ENCODE results near the gene FAM234A.
"Not testable (repeated sequence)": the region's sequence is repeated elsewhere in the genome, so short reads cannot be mapped to it uniquely, and the experiment has no call there.

The FAM234A gene

DNA sequence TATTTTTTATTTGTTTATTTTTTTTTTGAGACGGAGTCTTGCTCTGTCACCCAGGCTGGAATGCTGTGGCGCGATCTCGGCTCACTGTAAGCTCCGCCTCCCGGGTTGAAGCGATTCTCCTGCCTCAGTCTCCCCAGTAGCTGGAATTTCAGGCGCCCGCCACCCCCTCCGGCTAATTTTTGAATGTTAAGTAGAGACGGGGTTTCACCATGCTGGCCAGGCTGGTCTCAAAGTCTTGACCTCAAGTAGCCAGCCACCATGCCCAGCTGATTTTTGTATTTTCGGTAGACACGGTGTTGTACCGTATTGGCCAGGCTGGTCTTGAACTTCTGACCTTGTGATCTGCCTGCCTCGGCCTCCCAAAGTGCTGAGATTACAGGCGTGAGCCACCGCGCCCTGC lies 4.3 kb upstream of the FAM234A start:
- Histone ChIP-seq H3K36me3 (ENCODE audit: control insufficient read depth in 1 of 2, insufficient read depth in 2 of 2, low read length in 2 of 2) (peaks cover 7 to 13% of the 10 kb centered on the region in 2 experiments), H3K79me1 (ENCODE audit: low read length) (peaks cover 17% of the 10 kb centered on the region), H3K79me2 (ENCODE audit: control insufficient read depth, insufficient read depth, low read length, poor library complexity) (peaks cover 12% of the 10 kb centered on the region)
- H4K8ac ChIP-seq (ENCODE audit: low read depth, low read length); H2BK12ac ChIP-seq (ENCODE audit: low read length); H4K12ac ChIP-seq (ENCODE audit: low read depth, low read length); H2BK120ac ChIP-seq (ENCODE audit: insufficient read depth, low read length, poor library complexity); H3K27ac ChIP-seq (ENCODE audit: low read depth, low read length); H2BK5ac ChIP-seq (ENCODE audit: low read depth, low read length, poor library complexity); H3K14ac ChIP-seq (ENCODE audit: low read length); H3K23ac ChIP-seq (ENCODE audit: low read length); H3K4me3 ChIP-seq (ENCODE audit: low read depth, low read length); H4K91ac ChIP-seq (ENCODE audit: low read depth, low read length); H3K9me3 ChIP-seq (ENCODE audit: insufficient read depth, low read depth, low read length); H3K4me2 ChIP-seq (ENCODE audit: low read length); H2AK5ac ChIP-seq (ENCODE audit: low read length); H3K9ac ChIP-seq (ENCODE audit: low read length); H3K4me1 ChIP-seq (ENCODE audit: control insufficient read depth in 1 of 2, insufficient read depth in 2 of 2, low read length in 2 of 2); H2AFZ ChIP-seq (ENCODE audit: insufficient read depth, low read length, poor library complexity); H3K18ac ChIP-seq (ENCODE audit: low read length); H3K27me3 ChIP-seq (ENCODE audit: insufficient read depth, low read length); H3K4ac ChIP-seq (ENCODE audit: low read depth, low read length): not testable (repeated sequence)
- DNase-seq = peak in 1 of 2 donors; percentile 15
- WGBS (ENCODE audit: extremely low coverage, insufficient coverage, insufficient read length) = no CpG with 5 or more reads among the region's 18 CpGs

DNA sequence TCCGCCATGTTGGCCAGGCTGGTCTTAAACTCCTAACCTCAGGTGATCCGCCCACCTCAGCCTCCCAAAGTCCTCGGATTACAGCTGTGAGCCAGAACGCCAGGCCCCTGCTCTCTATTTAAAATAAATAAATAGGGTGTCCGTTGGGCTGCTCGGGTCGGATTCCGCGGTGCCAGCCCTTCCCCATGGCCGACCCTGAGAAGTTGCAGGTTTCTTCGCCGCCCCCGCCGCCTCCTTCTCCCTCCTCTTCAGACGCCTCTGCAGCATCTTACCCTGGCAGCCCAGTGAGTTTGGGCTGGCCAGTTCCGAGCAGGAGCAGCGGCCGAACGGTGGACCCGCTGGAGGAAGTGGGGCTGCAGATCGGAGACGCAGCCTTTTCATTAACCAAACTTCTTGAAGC lies 3.7 kb upstream of the FAM234A start:
- H3K14ac ChIP-seq (ENCODE audit: low read length) = no peak overlapping the region
- H3K4me2 ChIP-seq (ENCODE audit: low read length) = no peak overlapping the region
- H4K12ac ChIP-seq (ENCODE audit: low read depth, low read length) = no peak overlapping the region
- no peak overlapping the region for H2BK12ac ChIP-seq (ENCODE audit: low read length)
- H3K18ac ChIP-seq (ENCODE audit: low read length) = no peak overlapping the region
- no peak overlapping the region for H3K4ac ChIP-seq (ENCODE audit: low read depth, low read length)
- no peak overlapping the region for H3K4me3 ChIP-seq (ENCODE audit: low read depth, low read length)
- no peak overlapping the region for H4K8ac ChIP-seq (ENCODE audit: low read depth, low read length)
- H3K9me3 ChIP-seq (ENCODE audit: insufficient read depth, low read depth, low read length) = no peaks in the 10 kb centered on the region
- H3K27ac ChIP-seq (ENCODE audit: low read depth, low read length) = no peak overlapping the region
- no peak for DNase-seq
- no peak overlapping the region for H2BK120ac ChIP-seq (ENCODE audit: insufficient read depth, low read length, poor library complexity)
- H3K4me1 ChIP-seq (ENCODE audit: control insufficient read depth in 1 of 2, insufficient read depth in 2 of 2, low read length in 2 of 2) = no peaks in the 10 kb centered on the region
- no peak overlapping the region for H3K9ac ChIP-seq (ENCODE audit: low read length)
- H2AK5ac ChIP-seq (ENCODE audit: low read length) = no peak overlapping the region
- H2AFZ ChIP-seq (ENCODE audit: insufficient read depth, low read length, poor library complexity) = no peak overlapping the region
- H4K91ac ChIP-seq (ENCODE audit: low read depth, low read length) = no peak overlapping the region
- WGBS (ENCODE audit: extremely low coverage, insufficient coverage, insufficient read length) = no CpG with 5 or more reads among the region's 22 CpGs
- H2BK5ac ChIP-seq (ENCODE audit: low read depth, low read length, poor library complexity) = no peak overlapping the region
- peaks cover 19% of the 10 kb centered on the region for H3K79me1 ChIP-seq (ENCODE audit: low read length)
- no peaks in the 10 kb centered on the region for H3K27me3 ChIP-seq (ENCODE audit: insufficient read depth, low read length)
- H3K23ac ChIP-seq (ENCODE audit: low read length) = no peak overlapping the region
- peaks cover 12% of the 10 kb centered on the region for H3K79me2 ChIP-seq (ENCODE audit: control insufficient read depth, insufficient read depth, low read length, poor library complexity)
- H3K36me3 ChIP-seq (ENCODE audit: control insufficient read depth in 1 of 2, insufficient read depth in 2 of 2, low read length in 2 of 2) = peaks cover 4 to 9% of the 10 kb centered on the region in 2 experiments

DNA sequence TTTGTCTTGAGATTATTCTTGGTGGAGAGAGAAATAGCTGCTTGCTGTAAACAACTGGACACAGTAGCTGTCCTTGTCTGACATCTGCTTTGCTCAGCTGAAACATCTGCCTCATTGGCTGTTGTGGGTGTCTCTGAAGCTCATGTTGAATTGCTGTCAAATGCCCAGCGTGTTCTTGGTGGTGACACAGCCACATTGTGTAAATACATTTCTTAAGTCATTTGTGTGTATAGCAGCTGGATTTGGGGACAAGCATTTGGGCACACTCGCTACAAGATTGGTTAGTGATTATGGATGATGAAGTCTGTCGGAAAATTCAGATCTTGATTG lies 5.3 kb downstream of the FAM234A start:
- WGBS (ENCODE audit: extremely low coverage, insufficient coverage, insufficient read length) = no CpG with 5 or more reads among the region's 3 CpGs
- Histone ChIP-seq H2BK12ac (ENCODE audit: low read length) (no peak overlapping the region), H3K4me2 (ENCODE audit: low read length) (no peak overlapping the region)

DNA sequence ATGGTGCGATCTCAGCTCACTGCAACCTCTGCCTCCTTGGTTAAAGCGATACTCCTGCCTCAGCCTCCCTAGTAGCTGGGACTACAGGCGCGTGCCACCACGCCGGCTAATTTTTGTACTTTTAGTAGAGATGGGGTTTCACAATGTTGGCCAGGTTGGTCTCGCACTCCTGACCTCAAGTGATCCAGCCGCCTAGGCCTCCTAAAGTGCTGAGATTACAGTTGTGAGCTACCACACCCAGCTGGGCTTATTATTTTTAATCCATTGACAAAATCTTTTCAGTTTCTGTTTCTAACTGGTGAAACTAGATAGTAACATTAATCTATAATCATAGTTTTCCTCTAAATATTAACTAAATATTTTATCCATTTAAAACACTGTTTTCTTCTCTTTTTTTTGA lies 5.9 kb downstream of the FAM234A start:
- no peak for DNase-seq
- WGBS (ENCODE audit: extremely low coverage, insufficient coverage, insufficient read length) = no CpG with 5 or more reads among the region's 8 CpGs
- no peaks in the 10 kb centered on the region for H3K36me3 ChIP-seq (ENCODE audit: control insufficient read depth in 1 of 2, insufficient read depth in 2 of 2, low read length in 2 of 2)
- no peak overlapping the region for H2AFZ ChIP-seq (ENCODE audit: insufficient read depth, low read length, poor library complexity)
- no peak overlapping the region for H3K14ac ChIP-seq (ENCODE audit: low read length)
- no peaks in the 10 kb centered on the region for H3K27me3 ChIP-seq (ENCODE audit: insufficient read depth, low read length)
- no peak overlapping the region for H2AK5ac ChIP-seq (ENCODE audit: low read length)
- H3K18ac ChIP-seq (ENCODE audit: low read length) = no peak overlapping the region
- H3K9me3 ChIP-seq (ENCODE audit: insufficient read depth, low read depth, low read length) = no peaks in the 10 kb centered on the region
- H3K4ac ChIP-seq (ENCODE audit: low read depth, low read length) = no peak overlapping the region
- H3K4me2 ChIP-seq (ENCODE audit: low read length) = no peak overlapping the region
- no peak overlapping the region for H3K4me3 ChIP-seq (ENCODE audit: low read depth, low read length)
- no peak overlapping the region for H3K27ac ChIP-seq (ENCODE audit: low read depth, low read length)
- no peak overlapping the region for H2BK120ac ChIP-seq (ENCODE audit: insufficient read depth, low read length, poor library complexity)
- no peak overlapping the region for H4K8ac ChIP-seq (ENCODE audit: low read depth, low read length)
- H2BK5ac ChIP-seq (ENCODE audit: low read depth, low read length, poor library complexity) = no peak overlapping the region
- no peaks in the 10 kb centered on the region for H3K4me1 ChIP-seq (ENCODE audit: control insufficient read depth in 1 of 2, insufficient read depth in 2 of 2, low read length in 2 of 2)
- H3K79me1 ChIP-seq (ENCODE audit: low read length) = no peaks in the 10 kb centered on the region
- H3K23ac ChIP-seq (ENCODE audit: low read length) = no peak overlapping the region
- no peaks in the 10 kb centered on the region for H3K79me2 ChIP-seq (ENCODE audit: control insufficient read depth, insufficient read depth, low read length, poor library complexity)
- no peak overlapping the region for H4K91ac ChIP-seq (ENCODE audit: low read depth, low read length)
- no peak overlapping the region for H3K9ac ChIP-seq (ENCODE audit: low read length)
- no peak overlapping the region for H4K12ac ChIP-seq (ENCODE audit: low read depth, low read length)
- no peak overlapping the region for H2BK12ac ChIP-seq (ENCODE audit: low read length)

More for the DNA sequence above, 5.3 kb downstream of the FAM234A start:
- peak; percentile 49 to 74 for DNase-seq
- no peak overlapping the region for H3K4ac ChIP-seq (ENCODE audit: low read depth, low read length)
- H3K9ac ChIP-seq (ENCODE audit: low read length) = no peak overlapping the region
- no peak overlapping the region for H2AK5ac ChIP-seq (ENCODE audit: low read length)
- H3K9me3 ChIP-seq (ENCODE audit: insufficient read depth, low read depth, low read length) = no peaks in the 10 kb centered on the region
- no peak overlapping the region for H2AFZ ChIP-seq (ENCODE audit: insufficient read depth, low read length, poor library complexity)
- H3K79me1 ChIP-seq (ENCODE audit: low read length) = peaks cover 6% of the 10 kb centered on the region
- H3K23ac ChIP-seq (ENCODE audit: low read length) = no peak overlapping the region
- no peak overlapping the region for H3K18ac ChIP-seq (ENCODE audit: low read length)
- no peaks in the 10 kb centered on the region for H3K4me1 ChIP-seq (ENCODE audit: control insufficient read depth in 1 of 2, insufficient read depth in 2 of 2, low read length in 2 of 2)
- H4K8ac ChIP-seq (ENCODE audit: low read depth, low read length) = no peak overlapping the region
- H2BK5ac ChIP-seq (ENCODE audit: low read depth, low read length, poor library complexity) = no peak overlapping the region
- no peak overlapping the region for H3K14ac ChIP-seq (ENCODE audit: low read length)
- H3K27ac ChIP-seq (ENCODE audit: low read depth, low read length) = no peak overlapping the region
- H3K36me3 ChIP-seq (ENCODE audit: control insufficient read depth in 1 of 2, insufficient read depth in 2 of 2, low read length in 2 of 2) = no peaks in the 10 kb centered on the region
- no peak overlapping the region for H4K12ac ChIP-seq (ENCODE audit: low read depth, low read length)
- H3K4me3 ChIP-seq (ENCODE audit: low read depth, low read length) = no peak overlapping the region
- no peak overlapping the region for H4K91ac ChIP-seq (ENCODE audit: low read depth, low read length)
- no peaks in the 10 kb centered on the region for H3K27me3 ChIP-seq (ENCODE audit: insufficient read depth, low read length)
- peaks cover 2% of the 10 kb centered on the region for H3K79me2 ChIP-seq (ENCODE audit: control insufficient read depth, insufficient read depth, low read length, poor library complexity)
- no peak overlapping the region for H2BK120ac ChIP-seq (ENCODE audit: insufficient read depth, low read length, poor library complexity)
